SK-N-MC (cell line): ENCODE data around the gene PCDHGA11.
"Not testable (repeated sequence)": the region's sequence is repeated elsewhere in the genome, so short reads cannot be mapped to it uniquely, and the experiment has no call there.

Source experiments
- EZH2 ChIP-seq: fragments of 200-600 bp; sonication (generic); IDR thresholded peaks from one replicate; pipeline ENCODE4 v1.6.1; 2017; ENCODE audit warnings: antibody characterized with exemption
- FOXP2 ChIP-seq: optimal IDR thresholded peaks from 2 replicates; pipeline ENCODE3; 2011; ENCODE audit warnings: mild to moderate bottlenecking, moderate library complexity; ENCODE audit not compliant: insufficient read depth; ENCODE audit errors: extremely low read length, control extremely low read depth
- POLR2AphosphoS5 ChIP-seq: IDR thresholded peaks from 2 replicates; pipeline ENCODE4 v1.6.1; 2012; ENCODE audit warnings: mild to moderate bottlenecking, low read depth, low read length, borderline replicate concordance

GRCh38 chr5:141375444-141376155, 45.3 kb upstream of the PCDHGA11 start:
- TF ChIP-seq EZH2, POLR2AphosphoS5, FOXP2: not testable (repeated sequence)
